NCI-H1417 (cell line): ENCODE measurements around the gene PODN.
A peak's percentile ranks its signal among the peaks of the same experiment; 100 is the strongest.

ENCODE experiments used
- DNase-seq, 3 experiments: peaks; one replicate each; lab custom pipeline; 2025; lab: John Stamatoyannopoulos, UW

The PODN gene

GRCh38 chr1:53114581-53115400, 52.8 kb downstream of the PODN start:
- DNase-seq: no peak

DNA sequence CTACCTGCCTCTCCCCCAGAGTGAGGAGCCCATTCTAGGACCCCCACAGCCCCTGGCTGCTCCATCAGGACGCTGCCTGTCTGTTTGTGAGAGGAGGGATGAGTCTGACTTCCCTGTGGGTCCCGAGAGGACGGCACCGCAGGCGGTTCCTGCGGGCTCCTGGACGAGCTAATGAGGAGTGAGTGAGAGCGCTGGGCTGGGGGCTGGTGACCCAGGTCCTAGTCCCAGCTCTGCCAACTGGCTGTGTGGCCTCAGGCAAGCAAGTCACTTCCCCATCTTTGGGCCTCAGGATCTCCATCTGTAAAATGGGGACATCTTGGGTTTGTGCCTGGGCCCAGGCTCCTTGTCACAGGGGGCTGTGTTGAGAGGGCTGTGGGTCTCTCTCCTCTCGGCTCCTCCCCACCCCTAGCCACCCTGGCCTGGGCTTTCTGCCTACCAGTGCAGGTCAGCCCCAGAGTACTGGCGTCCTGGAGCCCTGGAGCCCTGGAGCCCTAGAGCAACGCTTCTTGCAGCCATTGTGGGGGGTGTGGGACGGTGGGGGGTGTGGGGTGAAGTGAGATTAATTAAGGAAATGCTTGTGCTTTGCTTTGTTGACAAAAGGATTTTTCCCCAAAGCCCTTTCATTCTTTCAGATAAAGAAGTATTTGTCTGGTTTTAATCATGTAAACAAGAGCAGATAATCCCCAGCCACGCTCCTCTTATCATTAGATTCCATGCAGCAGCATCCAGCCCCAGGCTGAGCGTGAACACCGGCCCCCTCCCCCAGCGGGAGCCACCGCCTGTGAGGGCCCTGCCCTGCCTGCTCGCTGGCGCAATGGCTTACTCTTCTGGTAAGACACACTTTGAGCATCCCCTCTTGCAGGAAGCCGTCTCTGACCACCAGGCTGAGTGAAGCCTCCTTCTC, 53.6 kb downstream of the PODN start:
- DNase-seq: peak in 1 of 3 experiments; percentile 15

DNA sequence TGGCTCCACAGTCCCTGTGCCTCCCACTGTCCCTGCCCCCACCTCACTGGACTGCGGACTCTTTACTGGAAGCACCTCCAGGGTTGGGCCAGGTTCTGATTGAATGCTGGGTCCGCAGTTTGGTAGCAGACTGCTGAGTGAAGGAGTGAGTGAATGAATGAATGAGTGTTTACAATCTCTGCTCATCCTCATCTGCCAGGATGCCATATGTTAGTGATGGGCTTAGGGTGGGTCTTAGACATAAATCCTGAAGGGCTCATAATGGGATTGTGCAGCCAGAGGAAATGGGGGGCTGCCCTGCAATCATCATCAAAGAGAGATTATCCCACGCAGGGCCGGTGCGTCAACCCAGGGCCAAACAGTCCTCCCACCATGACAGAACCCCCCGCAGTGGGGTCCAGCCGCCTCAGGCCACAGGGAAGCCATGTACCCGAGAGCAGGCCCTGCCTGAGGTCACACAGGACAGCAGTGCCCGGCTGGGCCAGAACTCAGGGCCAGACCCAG, 54.3 kb downstream of the PODN start:
- no peak for DNase-seq

- DNase-seq: no peak
Measured at GRCh38 chr1:53116933-53117600, 55.1 kb downstream of the PODN start.

GRCh38 chr1:53117836-53118235, 55.8 kb downstream of the PODN start:
- DNase-seq: no peak

DNA sequence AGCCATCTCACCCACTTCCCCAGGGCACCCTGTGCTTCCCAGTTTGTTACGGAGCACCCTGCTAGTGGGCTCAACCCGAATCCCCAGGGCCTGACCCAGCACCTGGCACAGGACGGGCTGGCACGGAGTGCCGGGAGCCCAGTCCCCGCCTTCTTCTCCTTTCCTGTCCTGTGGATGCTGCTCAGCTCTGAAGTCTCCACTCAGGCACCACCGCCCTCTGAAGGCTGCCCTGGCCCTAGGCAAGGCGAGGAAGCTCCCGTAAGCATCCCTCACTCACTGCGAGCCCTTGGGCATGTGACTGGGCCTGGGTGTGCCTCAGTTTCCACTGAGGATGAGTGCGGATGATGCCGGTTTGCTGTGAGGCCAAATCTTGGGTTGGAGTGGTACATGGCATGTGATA, 58.6 kb downstream of the PODN start:
- no peak for DNase-seq

- peak in 2 of 3 experiments; percentile 67 to 82 for DNase-seq
Measured at GRCh38 chr1:53121319-53122172, 59.5 kb downstream of the PODN start.

DNA sequence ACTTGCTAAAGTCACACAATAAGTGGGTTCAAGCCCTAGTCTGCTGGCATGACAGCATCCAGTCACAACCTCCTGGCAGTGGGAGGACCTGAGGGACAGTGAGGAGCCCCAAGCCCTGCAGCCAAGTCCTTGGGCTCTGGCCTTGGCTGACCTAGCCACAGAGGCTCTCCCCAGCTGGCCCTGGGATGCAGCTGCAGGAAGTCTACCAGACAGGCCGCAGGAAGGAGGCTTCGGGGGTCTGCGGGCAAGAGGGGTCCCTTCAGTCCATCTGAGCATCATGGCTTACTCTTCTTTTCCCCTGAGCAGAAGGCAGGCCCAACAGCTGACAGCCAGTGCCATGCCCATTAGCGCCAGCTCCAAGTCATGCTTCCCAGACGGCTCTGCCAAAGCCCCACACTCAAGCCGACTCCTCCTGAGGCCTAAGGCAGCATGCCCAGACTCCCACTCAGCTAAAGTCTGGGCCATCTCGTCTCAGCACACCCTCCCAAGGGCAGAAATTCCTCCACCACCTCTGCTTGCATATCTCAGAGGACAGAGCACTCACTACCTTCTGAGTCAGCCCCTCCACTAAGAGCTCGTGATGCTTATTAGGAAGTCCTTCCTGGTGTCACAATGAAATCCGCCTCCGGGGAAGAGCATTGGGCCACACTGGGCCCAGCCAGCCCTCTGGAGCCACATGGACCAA, 60.3 kb downstream of the PODN start:
- no peak for DNase-seq

DNA sequence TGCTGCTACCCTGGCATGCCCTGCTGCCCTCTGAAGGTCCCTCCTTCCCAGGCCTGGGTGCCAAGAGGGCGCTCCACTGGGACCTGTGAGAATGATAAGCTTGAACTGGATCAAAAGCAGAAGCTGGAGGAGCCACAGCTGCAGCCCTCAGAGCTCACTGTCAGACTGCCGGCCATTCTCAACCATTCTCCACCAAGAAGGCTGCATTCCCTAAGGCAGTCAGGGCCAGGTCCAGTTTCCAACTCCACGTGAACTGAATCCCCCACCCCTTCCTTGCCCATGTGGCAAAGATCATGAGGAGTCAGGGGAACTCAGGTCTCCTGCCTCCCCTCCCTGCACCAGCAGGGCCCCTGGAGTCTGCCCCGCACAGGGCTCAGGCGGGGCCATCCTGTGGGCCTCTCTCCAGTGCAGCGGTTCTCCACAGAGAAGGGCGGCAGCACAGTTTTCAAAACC, 61.0 kb downstream of the PODN start:
- no peak for DNase-seq

- DNase-seq: no peak
Measured at GRCh38 chr1:53123453-53124140, 61.6 kb downstream of the PODN start.

DNA sequence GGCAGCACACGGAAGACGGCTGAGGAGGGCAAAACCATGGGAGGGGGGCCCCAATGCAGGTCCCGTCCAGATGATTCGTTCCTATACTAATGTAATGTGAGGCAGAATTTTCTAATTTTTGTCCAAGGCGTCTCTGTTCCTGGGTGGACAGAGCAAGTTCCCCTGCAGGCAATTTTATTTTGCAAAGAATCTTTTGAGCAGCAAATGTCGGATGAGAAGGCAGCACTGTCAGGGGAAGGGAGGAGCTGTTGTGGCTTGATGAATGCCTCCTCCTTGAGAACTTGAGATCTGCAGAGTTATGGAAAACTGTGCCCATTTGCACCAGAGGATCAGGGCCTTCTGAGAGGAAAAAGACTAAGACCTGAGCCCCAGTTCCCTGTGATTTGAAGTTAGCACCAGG, 63.1 kb downstream of the PODN start:
- DNase-seq: no peak

DNA sequence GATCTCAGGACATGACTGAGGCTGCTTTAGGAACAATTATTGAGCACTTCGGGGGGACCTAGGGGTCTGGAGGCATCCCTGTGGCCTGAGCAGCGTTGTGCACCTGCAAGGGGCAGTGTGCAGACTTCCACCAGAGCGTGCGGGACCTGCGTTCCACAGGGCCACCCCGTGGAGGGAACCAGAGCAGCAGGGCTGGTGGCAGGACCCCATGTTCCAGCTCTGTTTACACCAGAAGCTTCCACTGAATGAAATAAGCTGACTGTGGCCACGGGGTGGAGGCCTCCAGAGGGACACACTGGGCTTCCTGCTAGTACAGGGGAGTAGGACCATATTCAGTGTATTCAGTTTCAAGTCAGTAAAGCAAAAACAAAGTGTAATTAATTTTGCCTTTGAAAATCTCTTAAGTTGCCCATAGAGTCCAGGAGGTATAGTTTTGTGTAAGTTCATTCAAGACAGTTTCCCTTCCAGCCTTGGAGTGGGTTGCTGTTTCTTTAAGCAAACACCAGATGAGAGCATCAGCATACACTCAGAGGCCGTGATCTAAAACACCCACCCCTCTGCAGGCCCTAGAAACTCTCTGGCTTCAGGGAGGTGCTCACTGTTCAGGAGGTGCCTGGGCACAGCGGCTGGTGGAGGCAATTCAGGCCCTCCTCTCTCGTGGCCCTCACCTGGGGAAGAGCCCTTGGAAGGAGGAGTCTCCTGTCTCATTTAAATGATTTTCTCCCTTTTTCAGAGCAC, 63.8 kb downstream of the PODN start:
- DNase-seq: no peak

GRCh38 chr1:53126495-53126894, 64.5 kb downstream of the PODN start:
- DNase-seq: no peak

DNA sequence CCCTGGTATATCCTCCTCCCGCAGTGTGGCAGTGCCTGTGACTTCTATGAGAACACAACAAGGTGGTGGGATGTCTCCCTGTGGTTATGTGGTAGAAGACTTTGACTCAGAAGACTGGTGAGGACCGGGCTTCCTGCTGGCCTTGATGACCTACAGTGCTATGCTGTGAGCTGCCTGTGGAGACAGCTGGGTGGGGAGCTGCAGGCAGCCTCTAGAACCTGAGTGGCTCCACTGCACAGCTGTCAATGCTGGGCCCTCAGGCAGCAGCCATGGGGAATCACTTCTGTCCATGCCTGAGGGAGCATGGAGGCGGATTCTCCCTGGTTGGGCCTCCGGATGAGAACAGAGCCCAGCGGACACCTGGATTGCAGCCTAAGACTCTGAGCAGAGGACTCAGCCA, 65.5 kb downstream of the PODN start:
- no peak for DNase-seq

- peak in 1 of 3 experiments; percentile 4 for DNase-seq
Measured at GRCh38 chr1:53128401-53128800, 66.4 kb downstream of the PODN start.

DNA sequence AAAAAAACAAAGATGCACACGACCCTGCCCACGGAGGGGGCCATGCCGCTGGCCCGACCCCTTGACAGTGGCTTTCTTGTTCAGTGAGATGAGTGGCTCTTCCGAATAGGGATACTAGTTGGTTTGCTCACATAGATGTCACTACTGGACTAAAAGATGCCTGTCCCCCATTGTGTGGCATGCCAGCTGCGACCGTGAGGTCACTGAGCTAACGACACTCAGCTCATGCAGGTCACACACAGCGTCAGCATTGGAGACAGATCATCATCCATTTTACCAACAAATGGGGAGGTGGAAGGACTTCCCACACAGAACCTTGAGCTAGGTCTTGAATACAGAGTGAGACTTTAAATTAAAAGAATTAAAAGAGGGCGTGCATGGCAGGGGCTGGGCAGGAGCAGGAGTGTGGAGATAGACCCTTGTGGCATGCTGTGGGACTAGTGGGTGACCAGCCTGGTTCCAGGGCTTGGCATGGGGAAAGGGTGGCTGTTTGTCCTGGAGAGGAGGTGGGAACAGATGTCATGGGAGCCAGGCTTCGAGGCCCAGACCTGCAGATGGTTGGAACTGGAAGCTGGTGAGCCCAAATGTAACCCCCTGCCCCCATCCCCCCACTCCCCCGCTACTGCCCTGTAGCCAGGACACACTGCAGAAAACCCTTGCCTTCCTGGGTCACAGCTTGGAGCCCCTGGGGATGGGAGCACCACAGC, 68.0 kb downstream of the PODN start:
- DNase-seq: peak in 1 of 3 experiments; percentile 6

DNA sequence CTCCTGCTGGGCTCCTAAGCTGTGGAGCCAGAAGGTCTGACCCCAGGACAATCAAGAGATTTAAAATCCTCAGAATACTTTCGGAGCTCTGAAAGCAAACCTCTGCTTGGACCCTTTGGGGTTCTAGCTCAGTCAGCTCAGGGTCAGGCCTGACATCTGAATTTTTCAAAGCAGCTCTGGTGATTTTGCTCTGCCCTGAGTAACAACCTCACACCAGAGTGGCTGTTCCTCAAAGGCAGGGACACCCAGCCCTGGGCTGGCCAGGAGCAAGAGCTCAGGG, 68.5 kb downstream of the PODN start:
- DNase-seq: no peak

DNA sequence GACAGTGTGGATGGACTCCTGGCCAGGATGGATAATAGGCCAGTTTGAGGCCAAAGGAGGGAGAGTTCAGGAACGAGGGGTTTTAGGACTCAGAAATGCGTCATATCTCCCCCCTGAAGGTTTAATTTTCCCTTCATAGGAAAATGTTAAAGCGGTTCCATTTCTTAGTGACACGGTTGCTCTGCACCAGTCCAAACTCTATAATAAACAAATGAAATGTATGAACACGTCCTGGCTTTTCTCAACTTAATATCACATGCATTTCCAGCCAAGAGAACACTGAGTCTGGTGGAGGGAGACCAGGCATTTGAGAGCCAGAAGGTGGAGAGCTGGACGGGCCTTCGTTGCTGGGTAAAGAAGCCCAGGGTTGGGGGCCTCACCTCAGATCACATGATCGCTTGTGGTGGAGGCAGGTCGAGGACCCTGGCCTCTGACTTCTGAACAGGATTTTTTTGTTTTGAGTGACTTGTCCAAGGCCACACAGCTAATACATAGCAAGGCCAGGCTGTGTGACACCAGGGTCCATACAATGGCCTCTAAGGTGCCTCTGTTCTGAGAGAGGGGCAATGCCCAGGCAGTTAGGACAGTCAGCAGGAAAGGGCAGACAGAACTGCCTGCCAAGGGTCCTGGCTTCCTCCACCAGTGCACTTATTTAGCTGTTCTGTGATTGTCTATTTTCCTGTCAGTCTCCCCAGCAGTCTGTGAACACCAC, 69.0 kb downstream of the PODN start:
- no peak for DNase-seq
